ENCODE data around the gene ADGRA3. TPM values are rescaled to one million over a fixed set of nuclear protein-coding genes. Genes with fewer than 3 reads are reported as not detected.

Gene ADGRA3
- total RNA-seq, 1 experiment from 2014 or later: 35.0 TPM

- ChIA-PET POLR2A (no interaction called here), CTCF (interaction anchor here (0.6 kb wide), 1 partner anchor 10 kb away, joined by 3 read pairs; no protein-coding TSS in a partner anchor)
- H3K9me3 Mint-ChIP-seq (ENCODE audit: unreplicated experiment): no peaks in the 10 kb centered on the region
- no peak for DNase-seq
- peaks cover 29% of the 10 kb centered on the region for H3K4me1 Mint-ChIP-seq (ENCODE audit: low read depth, unreplicated experiment)
- intact Hi-C loops (cut with micrococcal nuclease; ENCODE audit: unreplicated experiment): no loop called here
- H3K9me3 ChIP-seq: no peaks in the 10 kb centered on the region
- no peaks in the 10 kb centered on the region for H3K27me3 ChIP-seq (replicated peaks; ENCODE audit: control insufficient read depth, insufficient read depth, low read length)
- H3K36me3 ChIP-seq (ENCODE audit: control insufficient read depth, insufficient read depth, low read length): no peaks in the 10 kb centered on the region
- H3K4me3 Mint-ChIP-seq (ENCODE audit: unreplicated experiment): no peak overlapping the region
- no peaks in the 10 kb centered on the region for H3K36me3 Mint-ChIP-seq (ENCODE audit: insufficient read depth, unreplicated experiment)
- H3K4me3 ChIP-seq (ENCODE audit: low read depth, low read length): no peak overlapping the region
- H3K4me1 ChIP-seq: peaks cover 6% of the 10 kb centered on the region
- BruUV-seq (replicated peaks): no TSS peak
- H3K27me3 Mint-ChIP-seq (ENCODE audit: insufficient read depth, unreplicated experiment): no peaks in the 10 kb centered on the region
- H3K27ac Mint-ChIP-seq (ENCODE audit: unreplicated experiment): no peak overlapping the region
- no peak for TF ChIP-seq CTCF (IDR thresholded peaks at IDR 0.05; ENCODE audit: insufficient read depth in 1 of 2, low read depth in 1 of 2, low read length in 1 of 2, severe bottlenecking in 1 of 2, unreplicated experiment in 1 of 2)
Measured at GRCh38 chr4:22488106-22488505, 27.8 kb downstream of the ADGRA3 start.

GRCh38 chr4:22487328-22487727 is 28.5 kb downstream of the ADGRA3 start:
- DNase-seq: no peak
- H3K4me3 Mint-ChIP-seq (ENCODE audit: unreplicated experiment): no peak overlapping the region
- POLR2A ChIA-PET: no interaction called here
- CTCF ChIA-PET: no interaction called here
- Histone ChIP-seq H3K27me3 (replicated peaks; ENCODE audit: control insufficient read depth, insufficient read depth, low read length) (no peaks in the 10 kb centered on the region), H3K36me3 (ENCODE audit: control insufficient read depth, insufficient read depth, low read length) (no peaks in the 10 kb centered on the region), H3K4me3 (ENCODE audit: low read depth, low read length) (no peak overlapping the region), H3K4me1 (peaks cover 6% of the 10 kb centered on the region), H3K9me3 (no peaks in the 10 kb centered on the region)
- peaks cover 34% of the 10 kb centered on the region for H3K4me1 Mint-ChIP-seq (ENCODE audit: low read depth, unreplicated experiment)
- intact Hi-C loops (cut with micrococcal nuclease; ENCODE audit: unreplicated experiment): no loop called here
- no peaks in the 10 kb centered on the region for H3K9me3 Mint-ChIP-seq (ENCODE audit: unreplicated experiment)
- H3K27me3 Mint-ChIP-seq (ENCODE audit: insufficient read depth, unreplicated experiment): no peaks in the 10 kb centered on the region
- no peak for TF ChIP-seq CTCF (IDR thresholded peaks at IDR 0.05; ENCODE audit: insufficient read depth in 1 of 2, low read depth in 1 of 2, low read length in 1 of 2, severe bottlenecking in 1 of 2, unreplicated experiment in 1 of 2)
- BruUV-seq (replicated peaks): no TSS peak
- H3K27ac Mint-ChIP-seq (ENCODE audit: unreplicated experiment): no peak overlapping the region
- H3K36me3 Mint-ChIP-seq (ENCODE audit: insufficient read depth, unreplicated experiment): no peaks in the 10 kb centered on the region

- H3K9me3 ChIP-seq: no peaks in the 10 kb centered on the region
- no peaks in the 10 kb centered on the region for H3K36me3 ChIP-seq (ENCODE audit: control insufficient read depth, insufficient read depth, low read length)
- TF ChIP-seq CTCF (IDR thresholded peaks at IDR 0.05; ENCODE audit: insufficient read depth in 1 of 2, low read depth in 1 of 2, low read length in 1 of 2, severe bottlenecking in 1 of 2, unreplicated experiment in 1 of 2): no peak
- Mint-ChIP-seq H3K4me3 (ENCODE audit: unreplicated experiment) (no peak overlapping the region), H3K27me3 (ENCODE audit: insufficient read depth, unreplicated experiment) (no peaks in the 10 kb centered on the region), H3K27ac (ENCODE audit: unreplicated experiment) (peak overlapping the region; percentile 21), H3K36me3 (ENCODE audit: insufficient read depth, unreplicated experiment) (no peaks in the 10 kb centered on the region), H3K4me1 (ENCODE audit: low read depth, unreplicated experiment) (peaks cover 28% of the 10 kb centered on the region), H3K9me3 (ENCODE audit: unreplicated experiment) (no peaks in the 10 kb centered on the region)
- H3K4me1 ChIP-seq: peaks cover 10% of the 10 kb centered on the region
- no peak for DNase-seq
- ChIA-PET CTCF (no interaction called here), POLR2A (no interaction called here)
- intact Hi-C loops (cut with micrococcal nuclease; ENCODE audit: unreplicated experiment): no loop called here
- no TSS peak for BruUV-seq (replicated peaks)
- no peaks in the 10 kb centered on the region for H3K27me3 ChIP-seq (replicated peaks; ENCODE audit: control insufficient read depth, insufficient read depth, low read length)
- no peak overlapping the region for H3K4me3 ChIP-seq (ENCODE audit: low read depth, low read length)
Measured at GRCh38 chr4:22486276-22486675, 29.6 kb downstream of the ADGRA3 start.

Data from Caco-2 (cell line).